ENCODE measurements around the gene CXCR6.

- TF ChIP-seq TBP (IDR thresholded peaks at IDR 0.05; ENCODE audit: low read depth, low read length) (no peak), ZNF274 (IDR thresholded peaks at IDR 0.05; ENCODE audit: borderline replicate concordance, extremely low read depth, low read length) (no peak), EP300 (IDR thresholded peaks at IDR 0.05; ENCODE audit: borderline replicate concordance in 1 of 2, low read depth in 2 of 2, low read length in 2 of 2) (no peak), EZH2 (IDR thresholded peaks at IDR 0.05; ENCODE audit: low read depth, low read length, severe bottlenecking) (no peak), BCL11A (IDR thresholded peaks at IDR 0.05; ENCODE audit: low read depth in 2 of 2, low read length in 2 of 2) (no peak), MAX (IDR thresholded peaks at IDR 0.05) (no peak), SUZ12 (IDR thresholded peaks at IDR 0.05; ENCODE audit: low read length) (no peak), HDAC2 (IDR thresholded peaks at IDR 0.05; ENCODE audit: borderline replicate concordance in 1 of 2, low read depth in 2 of 2, low read length in 2 of 2) (no peak), CTCF (IDR thresholded peaks at IDR 0.05; ENCODE audit: control extremely low read depth in 1 of 3, insufficient read depth in 1 of 3, low read depth in 1 of 3, low read length in 3 of 3) (no peak), TAF1 (IDR thresholded peaks at IDR 0.05; ENCODE audit: low read depth, low read length) (no peak), CREB1 (IDR thresholded peaks at IDR 0.05) (no peak)
Measured at GRCh38 chr3:45914362-45915058, 28.8 kb upstream of the CXCR6 start.
